HG02973 (cell line): ENCODE measurements around the gene SPTLC3.

ENCODE experiments used
- ATAC-seq: cut with Tn5 transposase; IDR thresholded peaks from one replicate; pipeline ENCODE4 v1.9.1; 2021; ENCODE audit warnings: moderate library complexity; ENCODE audit not compliant: unreplicated experiment

SPTLC3 gene

GRCh38 chr20:13130061-13130706, 121.4 kb downstream of the SPTLC3 start:
- no peak for ATAC-seq

DNA sequence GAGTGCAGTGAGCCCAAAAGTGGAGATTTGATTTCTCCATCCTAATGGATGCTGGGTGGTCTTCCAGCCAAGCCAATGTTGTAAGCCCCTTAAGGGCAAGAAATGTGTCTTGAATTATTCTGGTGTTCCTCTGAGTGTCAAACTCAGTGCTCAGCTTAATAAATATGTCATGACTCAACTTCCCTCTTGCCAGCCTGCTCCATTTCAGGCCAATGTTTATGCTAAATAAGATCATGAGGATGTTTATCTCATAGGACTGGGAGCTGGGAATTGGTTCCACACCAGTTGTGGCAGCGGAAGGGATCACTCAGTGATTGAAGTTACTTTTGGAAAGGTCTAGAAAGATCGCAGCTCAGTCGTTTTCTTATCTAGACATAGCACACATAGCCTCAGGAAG, 121.9 kb downstream of the SPTLC3 start:
- no peak for ATAC-seq

DNA sequence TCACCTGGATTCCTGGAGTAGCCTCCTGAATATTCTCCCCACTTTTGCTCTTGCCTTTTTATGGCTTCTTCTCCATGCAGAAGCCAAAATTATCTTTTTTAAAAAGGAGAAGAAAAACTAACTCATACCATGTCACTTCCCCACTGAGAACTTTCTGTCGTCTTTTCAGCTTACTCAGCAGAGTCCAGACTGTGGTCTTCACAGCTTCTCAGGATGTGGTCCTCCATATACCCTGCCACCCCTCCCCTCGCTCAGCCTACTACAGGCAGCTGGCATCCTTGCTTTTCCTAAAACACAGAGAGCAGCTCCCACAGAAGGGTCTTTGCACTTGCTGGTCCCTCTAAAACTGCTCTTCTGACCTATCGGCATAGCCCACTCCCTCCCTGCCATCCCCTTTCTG, 122.9 kb downstream of the SPTLC3 start:
- ATAC-seq = no peak

GRCh38 chr20:13139459-13140150, 130.8 kb downstream of the SPTLC3 start:
- ATAC-seq = no peak

GRCh38 chr20:13140201-13140600, 131.4 kb downstream of the SPTLC3 start:
- ATAC-seq = no peak

- no peak for ATAC-seq
These were observed 132.0 kb downstream of the SPTLC3 start for GRCh38 chr20:13140775-13141174.

DNA sequence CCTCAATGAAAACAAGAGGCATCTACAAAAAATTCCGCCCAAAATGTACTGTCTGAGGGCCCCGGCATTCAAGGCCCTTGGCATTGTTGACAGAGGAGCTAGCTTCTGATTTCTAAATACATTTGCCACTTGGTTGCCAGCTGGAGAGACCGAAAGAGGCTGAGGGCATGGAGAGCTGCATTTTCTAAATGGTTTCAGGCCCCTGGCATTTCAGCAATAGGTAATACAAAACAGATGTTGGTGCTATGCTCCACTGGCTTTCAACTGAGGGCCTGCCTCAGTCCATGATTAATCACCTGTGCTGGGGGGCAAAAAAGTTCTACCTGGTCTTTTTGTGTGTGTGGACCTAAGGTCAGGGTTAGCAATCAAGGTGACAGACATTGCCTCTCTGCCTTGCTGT, 132.8 kb downstream of the SPTLC3 start:
- no peak for ATAC-seq

GRCh38 chr20:13142143-13142542, 133.4 kb downstream of the SPTLC3 start:
- no peak for ATAC-seq

DNA sequence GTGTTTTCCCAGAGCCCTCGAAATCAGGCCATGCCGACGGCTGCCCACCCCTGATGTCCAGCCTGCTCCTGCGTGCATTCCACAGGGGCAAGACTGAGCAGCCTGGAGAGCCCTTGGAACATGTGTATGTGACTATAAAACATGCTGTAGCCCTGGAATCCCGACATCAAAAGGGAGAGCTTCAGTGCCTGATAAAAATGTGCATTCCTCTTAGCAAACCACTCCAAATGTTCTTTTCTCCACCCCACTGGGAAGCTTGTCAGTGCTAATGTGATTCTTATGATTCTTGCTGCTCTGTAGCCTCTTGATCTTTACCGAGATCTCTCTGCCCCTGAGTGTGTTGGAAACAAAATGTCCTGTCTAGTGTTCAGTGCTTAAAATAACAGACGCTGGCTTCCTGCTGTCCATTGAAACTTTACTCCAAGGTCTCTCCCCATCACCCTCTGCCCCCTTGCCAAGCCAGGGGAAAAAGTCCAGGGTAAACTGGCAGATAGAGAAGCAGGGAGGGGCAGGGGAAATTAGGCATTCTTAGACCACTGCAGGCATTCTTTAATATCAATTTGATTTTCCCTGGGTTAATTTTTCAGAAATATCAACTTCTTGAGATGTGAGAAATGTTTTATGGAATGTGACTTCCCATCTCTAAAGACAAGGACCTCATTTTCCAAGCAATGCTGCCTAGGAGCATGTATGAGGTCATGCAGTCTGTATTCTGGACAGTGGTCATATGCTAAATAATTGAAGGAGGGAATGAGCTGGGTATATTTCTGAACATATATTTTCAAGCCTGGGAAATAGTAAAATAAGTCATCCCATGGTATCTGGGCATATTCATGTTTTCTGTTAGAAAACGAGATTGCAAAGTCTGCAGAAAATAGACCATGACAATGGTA, 138.5 kb downstream of the SPTLC3 start:
- ATAC-seq = no peak

- no peak for ATAC-seq
These were observed 139.2 kb downstream of the SPTLC3 start for GRCh38 chr20:13147971-13148370.

GRCh38 chr20:13148402-13148801, 139.6 kb downstream of the SPTLC3 start:
- no peak for ATAC-seq

DNA sequence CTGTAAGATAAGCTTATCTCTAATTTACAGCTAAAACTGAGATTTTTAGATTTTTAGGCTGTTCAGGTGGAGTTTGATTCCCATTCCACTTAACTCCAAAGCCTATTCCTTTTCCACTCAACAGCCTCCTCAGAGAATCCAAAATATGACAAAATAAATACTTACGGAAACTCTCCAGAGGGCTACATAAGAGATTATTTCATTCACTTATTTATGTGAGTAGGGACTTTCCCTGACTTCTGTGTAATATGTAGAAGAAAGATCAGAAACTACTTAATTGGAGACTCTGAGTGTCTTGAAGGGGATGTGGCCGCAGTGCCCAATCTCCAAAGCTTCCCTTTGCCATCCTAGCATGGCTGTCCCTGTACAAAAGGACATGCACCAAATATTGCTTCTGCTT, 140.2 kb downstream of the SPTLC3 start:
- ATAC-seq = no peak

DNA sequence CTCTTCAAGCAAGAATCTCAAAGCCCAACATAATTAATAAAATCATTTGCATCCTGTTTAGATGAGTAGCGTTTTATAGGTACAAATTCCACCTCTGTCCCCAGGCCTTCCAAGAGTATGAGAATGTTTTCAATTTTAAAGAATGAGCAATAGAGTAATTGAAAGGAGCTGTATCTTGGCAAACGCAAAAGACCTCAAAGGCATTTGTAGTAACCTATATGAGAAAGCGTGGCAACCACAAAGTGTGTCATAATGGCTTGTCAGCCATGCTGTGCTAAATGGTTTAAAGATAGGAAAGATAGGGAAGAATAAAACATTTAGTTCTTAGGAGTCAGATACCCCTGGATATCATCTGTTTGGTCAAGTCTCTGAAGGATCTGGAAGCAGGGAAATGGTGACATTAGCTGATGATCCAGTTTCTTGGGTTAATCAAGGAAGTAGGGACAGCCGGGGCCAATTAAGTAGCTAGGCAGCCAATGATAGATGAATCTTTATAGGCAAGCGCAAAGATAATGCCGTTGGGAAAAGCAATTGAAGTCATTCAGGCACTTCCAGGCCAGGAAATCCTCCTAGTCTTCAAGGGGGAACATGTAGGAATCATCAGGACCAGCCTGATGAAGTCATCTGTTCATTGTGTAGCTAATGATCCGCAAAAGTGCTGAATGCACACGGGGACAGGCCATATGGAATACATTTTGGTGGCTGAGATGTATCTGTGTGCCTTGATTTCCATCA, 140.8 kb downstream of the SPTLC3 start:
- no peak for ATAC-seq

GRCh38 chr20:13158369-13158768, 149.6 kb downstream of the SPTLC3 start:
- ATAC-seq = no peak

- no peak for ATAC-seq
These were observed 151.1 kb downstream of the SPTLC3 start for GRCh38 chr20:13159889-13160288.

GRCh38 chr20:13165203-13165602, 156.4 kb downstream of the SPTLC3 start:
- ATAC-seq = no peak

DNA sequence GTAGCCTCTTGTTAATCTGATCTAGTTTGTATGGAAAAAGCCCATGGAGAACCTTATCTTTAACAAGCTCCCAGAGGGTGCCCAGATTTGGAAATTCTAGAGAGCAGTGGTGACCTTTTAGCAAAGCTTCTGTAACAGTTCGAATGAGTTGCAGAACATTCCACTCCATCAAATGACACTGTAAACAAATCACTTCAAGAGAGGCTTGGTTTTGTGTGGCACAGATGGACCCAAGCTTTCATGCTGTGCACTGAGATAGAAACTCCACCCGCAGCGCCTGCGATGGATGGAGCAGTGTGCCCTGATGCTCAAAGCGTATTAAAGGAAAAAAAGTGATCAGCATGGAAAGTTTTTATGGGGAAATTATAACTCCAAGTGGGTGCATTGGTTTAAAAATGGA, 157.2 kb downstream of the SPTLC3 start:
- no peak for ATAC-seq

- no peak for ATAC-seq
These were observed 157.7 kb downstream of the SPTLC3 start for GRCh38 chr20:13166437-13166836.

DNA sequence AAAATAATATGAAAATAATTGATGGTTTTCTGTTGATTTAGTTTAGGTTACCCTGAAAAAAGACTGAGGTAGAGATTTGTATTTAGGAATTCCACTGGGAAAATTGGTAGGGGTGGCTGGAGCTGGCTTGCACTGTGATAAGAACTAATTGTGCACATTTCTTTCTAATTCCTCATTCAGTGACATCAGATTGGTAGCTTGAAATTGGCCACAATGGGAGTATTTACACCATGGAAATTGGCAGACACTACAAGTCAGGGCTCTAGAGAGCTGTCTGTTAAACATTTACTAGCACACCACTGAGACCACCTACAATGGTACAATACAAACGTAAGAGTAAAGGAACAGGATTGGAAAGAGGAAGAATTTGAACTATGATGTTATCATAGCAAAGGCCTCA, 160.3 kb downstream of the SPTLC3 start:
- no peak for ATAC-seq

DNA sequence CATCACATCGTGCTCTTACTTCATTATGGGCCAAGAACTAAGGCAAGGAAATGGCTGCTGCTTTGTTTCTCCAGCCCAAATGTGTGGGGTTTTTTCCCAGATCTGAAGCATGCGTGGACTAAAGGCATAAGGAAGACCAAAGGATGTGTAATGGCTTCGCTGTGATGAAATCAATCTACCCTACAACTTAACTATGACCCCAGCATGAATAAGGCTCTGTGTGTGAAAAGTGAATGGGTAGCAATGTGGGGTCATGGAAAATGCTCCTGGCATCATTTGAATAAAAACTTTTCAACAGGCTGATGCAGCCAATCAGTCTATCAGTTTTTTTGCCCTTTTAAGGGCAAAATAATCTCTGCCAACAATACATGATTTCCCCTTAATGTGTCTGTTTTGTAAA, 162.0 kb downstream of the SPTLC3 start:
- ATAC-seq = no peak

DNA sequence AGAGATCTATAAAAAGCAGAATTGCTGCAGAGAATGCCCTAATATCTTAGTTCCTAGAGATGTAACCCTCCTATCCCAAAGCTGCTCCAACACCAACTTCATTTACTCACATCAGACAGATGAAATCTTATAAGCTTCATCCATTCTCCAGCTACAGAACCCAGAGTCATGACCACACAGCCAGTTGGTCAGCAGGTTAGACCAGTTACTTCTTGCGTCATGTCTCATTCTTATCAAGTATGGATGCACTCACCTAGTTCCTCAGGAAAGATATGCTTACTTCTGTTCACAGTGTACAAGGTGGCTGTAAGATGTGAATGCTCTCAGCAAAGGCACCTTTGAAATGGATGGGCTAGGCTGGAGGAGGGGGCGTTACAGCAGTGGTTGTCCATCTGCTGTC, 164.4 kb downstream of the SPTLC3 start:
- no peak for ATAC-seq
